ENCODE data around the gene TMEM242.

The TMEM242 gene

GRCh38 chr6:157249826-157250225, 73.5 kb downstream of the TMEM242 start:
- no peak for DNase-seq (ENCODE audit: low read depth)
- no peak overlapping the region for H3K4me3 ChIP-seq (ENCODE audit: low read depth, low read length)
- no peak for TF ChIP-seq CTCF (IDR thresholded peaks at IDR 0.05; ENCODE audit: insufficient read depth, low read depth, low read length, missing control alignments)

GRCh38 chr6:157248264-157248663, 75.1 kb downstream of the TMEM242 start:
- DNase-seq (ENCODE audit: low read depth): no peak
- TF ChIP-seq CTCF (IDR thresholded peaks at IDR 0.05; ENCODE audit: insufficient read depth, low read depth, low read length, missing control alignments): no peak
- H3K4me3 ChIP-seq (ENCODE audit: low read depth, low read length): no peak overlapping the region

- H3K4me3 ChIP-seq (ENCODE audit: low read depth, low read length): no peak overlapping the region
- no peak for TF ChIP-seq CTCF (IDR thresholded peaks at IDR 0.05; ENCODE audit: insufficient read depth, low read depth, low read length, missing control alignments)
- DNase-seq (ENCODE audit: low read depth): no peak
Measured at GRCh38 chr6:157246771-157247484, 76.4 kb downstream of the TMEM242 start.

GRCh38 chr6:157246048-157246630, 77.2 kb downstream of the TMEM242 start:
- no peak overlapping the region for H3K4me3 ChIP-seq (ENCODE audit: low read depth, low read length)
- no peak for TF ChIP-seq CTCF (IDR thresholded peaks at IDR 0.05; ENCODE audit: insufficient read depth, low read depth, low read length, missing control alignments)
- DNase-seq (ENCODE audit: low read depth): no peak

GRCh38 chr6:157245436-157245835, 77.9 kb downstream of the TMEM242 start:
- TF ChIP-seq CTCF (IDR thresholded peaks at IDR 0.05; ENCODE audit: insufficient read depth, low read depth, low read length, missing control alignments): no peak
- no peak for DNase-seq (ENCODE audit: low read depth)

DNA sequence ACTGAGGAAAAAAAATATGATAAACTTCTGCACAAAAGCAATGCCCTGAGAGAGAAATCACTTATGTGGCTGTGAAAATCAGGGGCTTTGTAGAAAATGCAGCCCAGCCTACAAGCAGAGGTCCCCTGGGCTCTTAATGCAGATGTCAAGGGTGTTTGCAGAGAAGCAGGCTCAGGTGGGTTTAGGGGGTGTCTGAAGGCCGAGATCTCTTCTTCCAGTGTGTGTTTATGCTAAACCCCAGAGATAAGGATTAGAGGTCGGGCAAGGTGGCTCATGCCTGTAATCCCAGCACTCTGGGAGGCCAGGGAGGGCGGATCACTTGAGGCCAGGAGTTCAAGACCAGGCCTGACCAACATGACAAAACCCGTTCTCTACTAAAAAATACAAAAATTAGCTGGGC, 78.5 kb downstream of the TMEM242 start:
- DNase-seq (ENCODE audit: low read depth): no peak

More at GRCh38 chr6:157245436-157245835, 77.9 kb downstream of the TMEM242 start:
- no peak overlapping the region for H3K4me3 ChIP-seq (ENCODE audit: low read depth, low read length)

More for the DNA sequence above, 78.5 kb downstream of the TMEM242 start:
- H3K4me3 ChIP-seq (ENCODE audit: low read depth, low read length): no peak overlapping the region
- TF ChIP-seq CTCF (IDR thresholded peaks at IDR 0.05; ENCODE audit: insufficient read depth, low read depth, low read length, missing control alignments): no peak
